Measurements from ENCODE around the gene RAB41. TPM values are rescaled to one million over a fixed set of nuclear protein-coding genes. Genes with fewer than 3 reads are reported as not detected.

The RAB41 gene
- not detected in 2 replicates for total RNA-seq (2016; rRNA removed; fragmentation: Illumina TruSeq; extraction: Trizol)
- total RNA-seq (2016; cell fraction: cytosol; rRNA removed; fragmentation: Illumina TruSeq; extraction: Trizol; ENCODE audit: low read depth) = not detected in 2 replicates
- total RNA-seq (2016; cell fraction: insoluble cytoplasmic fraction; rRNA removed; fragmentation: Illumina TruSeq; extraction: Trizol) = not detected in 2 replicates
- not detected in 2 replicates for total RNA-seq (2016; cell fraction: membrane; rRNA removed; fragmentation: Illumina TruSeq; extraction: Trizol)
- total RNA-seq (2016; cell fraction: nucleus; rRNA removed; fragmentation: Illumina TruSeq; extraction: Trizol) = not detected in 2 replicates
- polyA plus RNA-seq (2011; rRNA removed) = not detected in 2 replicates
- not detected in 2 replicates for polyA plus RNA-seq (2011; cell fraction: cytosol; rRNA removed)
- polyA plus RNA-seq (2011; cell fraction: nucleus; rRNA removed) = not detected in 2 replicates
- not detected in 2 replicates for polyA plus RNA-seq (2012)
- polyA plus RNA-seq (2016; cell fraction: cytosol; fragmentation: Illumina TruSeq; extraction: Trizol; ENCODE audit: low read depth) = not detected in 2 replicates
- not detected in 2 replicates for polyA plus RNA-seq (2016; cell fraction: insoluble cytoplasmic fraction; fragmentation: Illumina TruSeq; extraction: Trizol; ENCODE audit: low read depth)
- not detected in 2 replicates for polyA plus RNA-seq (2016; cell fraction: membrane; fragmentation: Illumina TruSeq; extraction: Trizol; ENCODE audit: low read depth)
- not detected in 2 replicates for polyA plus RNA-seq (2016; cell fraction: nucleus; fragmentation: Illumina TruSeq; extraction: Trizol; ENCODE audit: insufficient read depth, low read depth)
- polyA minus RNA-seq (2011; rRNA and poly(A)+ RNA removed; ENCODE audit: low replicate concordance) = not detected in 2 replicates
- not detected in 2 replicates for polyA minus RNA-seq (2011; cell fraction: cytosol; rRNA and poly(A)+ RNA removed)
- not detected in 2 replicates for polyA minus RNA-seq (2011; cell fraction: nucleus; rRNA and poly(A)+ RNA removed)
- Bru-seq, nascent RNA = not detected
- not detected for BruChase-seq, experiment 1, labeled RNA remaining after a 6-hour chase
- not detected for BruChase-seq, experiment 2, labeled RNA remaining after a 2-hour chase
- long read RNA-seq, experiment 1 = 0 reads
- long read RNA-seq, experiment 2 = 0 reads

- POLR2A ChIA-PET = no interaction called here
- H3K9me3 ChIP-seq (ENCODE audit: low read length) = no peaks in the 10 kb centered on the region
- H3K79me2 ChIP-seq (ENCODE audit: insufficient read depth, low read length) = no peaks in the 10 kb centered on the region
- no TSS peak for BruUV-seq (replicated peaks)
- H3K4me3 ChIP-seq (replicated peaks in 1 of 3; ENCODE audit: insufficient read depth in 1 of 3, low read depth in 2 of 3, low read length in 3 of 3) = no peak within 1 kb of the TSS
- H4K20me1 ChIP-seq (ENCODE audit: insufficient read depth, low read length) = no peaks in the 10 kb centered on the region
- no peak within 1 kb of the TSS for H3K4me2 ChIP-seq (ENCODE audit: low read depth, low read length)
- no peak for TF ChIP-seq MBNL3 (CRISPR knock-in tag; conservative IDR thresholded peaks at IDR 0.05)
- TF ChIP-seq HBP1 (CRISPR knock-in tag; IDR thresholded peaks at IDR 0.05; ENCODE audit: low read depth) = no peak
- no peak for TF ChIP-seq KAT7 (CRISPR knock-in tag; IDR thresholded peaks at IDR 0.05; ENCODE audit: borderline replicate concordance)
- intact Hi-C loops (cut with micrococcal nuclease; ENCODE audit: unreplicated experiment) (loop anchor here (10.0 kb wide), 1 partner anchor 1007 kb away; no protein-coding TSS in a partner anchor), in situ Hi-C loops (cut with HindIII; ENCODE audit: extremely low pct_ligation_motif_present, low pct_unique_long_range_greater_than_20kb) (no loop called here)
- CTCF ChIA-PET (ENCODE audit: low intra/inter-chr PET ratio, low total read pairs) = no interaction called here
- peaks cover 13% of the 10 kb centered on the region for H3K4me1 ChIP-seq (ENCODE audit: insufficient read depth, low read length)
- no peaks in the 10 kb centered on the region for H3K36me3 ChIP-seq (replicated peaks in 1 of 2; ENCODE audit: control insufficient read depth in 1 of 2, insufficient read depth in 2 of 2, low read length in 2 of 2)
- no peak for FAIRE-seq
- DNase-seq (ENCODE audit: low spot score) = no peak
- H3K27me3 ChIP-seq (ENCODE audit: control insufficient read depth in 1 of 2, insufficient read depth in 2 of 2, low read length in 2 of 2) = no peaks in the 10 kb centered on the region
- no peak within 1 kb of the TSS for H2AFZ ChIP-seq (ENCODE audit: low read length)
- no peak for ATAC-seq
- 98% methylated on average over 14 of the region's 21 CpGs for WGBS (ENCODE audit: low lambda C conversion rate)
- no peak within 1 kb of the TSS for H3K9ac ChIP-seq (ENCODE audit: insufficient read depth, low read depth, low read length)
- no peak within 1 kb of the TSS for H3K27ac ChIP-seq (ENCODE audit: extremely low read length, insufficient read depth, low read length)
These were observed at the start of gene RAB41 for GRCh38 chrX:70281951-70282350. Gene RAB41, plus strand, starts transcription at chrX:70282172. Its CDS starts 46 bp downstream, at chrX:70282218.
